Measurements from ENCODE around the gene ACTR10.

Gene ACTR10

DNA sequence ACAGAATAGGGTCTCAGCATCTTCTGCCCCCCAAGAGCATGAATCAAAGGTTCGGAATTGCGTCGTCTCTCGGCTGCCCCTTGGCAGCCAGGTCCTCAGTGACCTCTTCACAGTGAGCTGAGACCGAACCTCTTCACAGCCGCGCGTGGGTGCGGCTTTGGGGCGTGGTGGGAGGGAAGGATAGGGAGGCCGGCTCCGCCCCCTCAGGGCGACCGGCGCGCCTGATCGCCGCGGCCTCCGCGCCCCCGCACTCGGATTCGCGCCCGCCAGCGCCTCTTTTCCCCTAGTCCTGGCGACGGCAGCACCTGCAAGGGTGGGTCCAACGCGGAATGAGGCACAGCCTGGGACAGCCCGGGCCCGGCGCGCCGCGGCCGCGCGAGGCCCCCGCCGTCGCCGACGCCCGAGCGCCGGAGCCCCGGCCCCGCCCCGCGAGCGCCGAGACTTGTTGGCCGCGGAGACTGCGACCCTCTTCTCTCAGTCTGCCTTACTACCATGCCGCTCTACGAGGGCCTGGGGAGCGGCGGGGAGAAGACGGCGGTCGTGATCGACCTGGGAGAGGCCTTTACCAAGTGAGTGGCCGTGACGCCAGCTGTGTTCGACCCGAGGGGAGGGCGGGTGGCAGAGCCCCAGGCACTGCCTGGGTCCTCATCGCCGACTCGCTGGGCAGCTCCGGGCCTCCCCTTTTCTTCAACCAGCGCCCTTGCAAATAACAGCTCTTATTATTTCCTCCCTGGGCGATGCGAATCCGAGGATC lies at the start of gene ACTR10:
Gene ACTR10, plus strand, starts transcription at position 424 of the 754 bp plus-strand sequence. Its CDS starts 69 bp downstream, at position 493.
- Histone ChIP-seq H3K4me1 (peaks cover 10% of the 10 kb centered on the region), H3K4me3 (peak within 1 kb of the TSS; percentile 95), H3K9me3 (no peaks in the 10 kb centered on the region), H3K36me3 (replicated peaks) (no peaks in the 10 kb centered on the region), H3K27me3 (ENCODE audit: low read depth) (no peaks in the 10 kb centered on the region)
- in situ Hi-C loops (cut with MboI; ENCODE audit: low sequenced_read_pairs): no loop called here
- DNase-seq (ENCODE audit: low spot score in 2 of 2): peak; percentile 73 to 93

GRCh38 chr14:58150243-58150805 lies 49.6 kb upstream of the ACTR10 start:
- Histone ChIP-seq H3K9me3 (no peaks in the 10 kb centered on the region), H3K36me3 (replicated peaks) (no peaks in the 10 kb centered on the region), H3K27me3 (ENCODE audit: low read depth) (no peaks in the 10 kb centered on the region), H3K4me3 (no peak overlapping the region), H3K4me1 (peaks cover 21% of the 10 kb centered on the region)
- in situ Hi-C loops (cut with MboI; ENCODE audit: low sequenced_read_pairs): no loop called here
- no peak for DNase-seq (ENCODE audit: low spot score in 2 of 2)

DNA sequence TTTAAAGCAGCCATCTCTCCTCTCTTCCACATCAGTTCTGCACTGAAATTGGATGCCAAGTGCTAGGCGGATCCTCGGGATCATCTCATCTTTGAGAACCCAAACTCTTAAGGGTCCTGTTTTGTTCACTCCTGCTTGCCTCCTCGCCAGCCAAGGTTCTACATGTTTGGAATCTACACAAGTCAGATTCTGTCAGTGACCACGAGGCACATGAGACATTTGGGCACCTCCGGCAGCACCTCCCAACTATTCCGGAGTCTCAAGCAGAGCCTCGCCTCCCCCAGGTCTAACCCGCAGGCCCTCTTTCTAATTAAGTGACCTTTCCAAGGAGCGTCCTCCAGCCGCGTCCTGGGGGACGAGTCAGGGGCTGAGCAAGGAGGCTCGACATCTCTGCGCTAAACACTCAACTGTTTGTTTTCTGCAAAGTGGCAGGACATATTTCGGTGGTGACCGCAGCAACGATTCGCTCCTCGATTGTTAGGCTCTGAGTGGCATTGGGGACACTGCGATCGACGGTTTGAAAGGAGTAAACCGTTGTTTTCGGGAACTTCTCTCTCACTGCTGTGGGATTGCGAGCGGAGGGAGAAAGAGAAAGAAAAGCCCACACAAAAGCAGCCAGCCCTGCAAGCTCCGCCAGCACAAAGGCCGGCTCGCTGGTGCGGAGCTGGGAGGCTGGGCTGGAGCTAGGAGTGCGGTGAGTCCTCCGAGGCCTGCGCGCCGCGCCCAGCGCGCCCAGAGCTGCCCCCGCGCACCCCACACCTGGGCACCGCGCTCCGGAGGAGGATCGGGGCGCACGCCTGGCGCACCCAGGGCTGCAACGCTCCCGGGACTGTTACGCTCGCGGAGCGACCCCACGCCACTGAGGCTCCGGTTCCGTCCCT lies 48.6 kb upstream of the ACTR10 start:
- peaks cover 2% of the 10 kb centered on the region; the same call in 1 of the 2 replicates for H3K9me3 ChIP-seq
- no peaks in the 10 kb centered on the region for H3K36me3 ChIP-seq (replicated peaks)
- H3K4me1 ChIP-seq: peaks cover 21% of the 10 kb centered on the region
- peak in 1 of 2 experiments; percentile 51 for DNase-seq (ENCODE audit: low spot score in 2 of 2)
- H3K4me3 ChIP-seq: peak overlapping the region; percentile 58
- in situ Hi-C loops (cut with MboI; ENCODE audit: low sequenced_read_pairs): no loop called here
- H3K27me3 ChIP-seq (ENCODE audit: low read depth): no peaks in the 10 kb centered on the region

- no peaks in the 10 kb centered on the region for H3K27me3 ChIP-seq (ENCODE audit: low read depth)
- H3K4me3 ChIP-seq: peak within 1 kb of the TSS; percentile 58
- H3K36me3 ChIP-seq (replicated peaks): no peaks in the 10 kb centered on the region
- in situ Hi-C loops (cut with MboI; ENCODE audit: low sequenced_read_pairs): no loop called here
- peaks cover 3% of the 10 kb centered on the region; the same call in 1 of the 2 replicates for H3K9me3 ChIP-seq
- H3K4me1 ChIP-seq: peaks cover 21% of the 10 kb centered on the region
- DNase-seq (ENCODE audit: low spot score in 2 of 2): peak; percentile 85 to 93
Measured at GRCh38 chr14:58152014-58152857, 47.7 kb upstream of the ACTR10 start, which contains the start of gene ARMH4. Gene ARMH4 (minus strand): TSS chr14:58152213. CDS start chr14:58139358, 12,855 bp downstream.

- Histone ChIP-seq H3K9me3 (peaks cover 3% of the 10 kb centered on the region; the same call in 1 of the 2 replicates), H3K27me3 (ENCODE audit: low read depth) (no peaks in the 10 kb centered on the region), H3K4me1 (peaks cover 12% of the 10 kb centered on the region; the same call in 1 of the 2 replicates), H3K4me3 (no peak overlapping the region), H3K36me3 (replicated peaks) (no peaks in the 10 kb centered on the region)
- no peak for DNase-seq (ENCODE audit: low spot score in 2 of 2)
- in situ Hi-C loops (cut with MboI; ENCODE audit: low sequenced_read_pairs): no loop called here
Measured at GRCh38 chr14:58160561-58160960, 39.4 kb upstream of the ACTR10 start.

GRCh38 chr14:58166005-58166983 lies 33.7 kb upstream of the ACTR10 start:
- no peaks in the 10 kb centered on the region for H3K27me3 ChIP-seq (ENCODE audit: low read depth)
- H3K9me3 ChIP-seq: no peaks in the 10 kb centered on the region
- in situ Hi-C loops (cut with MboI; ENCODE audit: low sequenced_read_pairs): no loop called here
- peaks cover 6% of the 10 kb centered on the region for H3K4me1 ChIP-seq
- DNase-seq (ENCODE audit: low spot score in 2 of 2): peak; percentile 75 to 93
- no peak overlapping the region for H3K4me3 ChIP-seq
- H3K36me3 ChIP-seq (replicated peaks): no peaks in the 10 kb centered on the region

GRCh38 chr14:58167057-58167456 lies 32.9 kb upstream of the ACTR10 start:
- in situ Hi-C loops (cut with MboI; ENCODE audit: low sequenced_read_pairs): no loop called here
- DNase-seq (ENCODE audit: low spot score in 2 of 2): no peak

GRCh38 chr14:58167891-58168290 lies 32.1 kb upstream of the ACTR10 start:
- Histone ChIP-seq H3K4me3 (no peak overlapping the region), H3K27me3 (ENCODE audit: low read depth) (no peaks in the 10 kb centered on the region), H3K36me3 (replicated peaks) (no peaks in the 10 kb centered on the region), H3K4me1 (peaks cover 8% of the 10 kb centered on the region), H3K9me3 (no peaks in the 10 kb centered on the region)
- no peak for DNase-seq (ENCODE audit: low spot score in 2 of 2)
- in situ Hi-C loops (cut with MboI; ENCODE audit: low sequenced_read_pairs): no loop called here

More at GRCh38 chr14:58167057-58167456, 32.9 kb upstream of the ACTR10 start:
- H3K36me3 ChIP-seq (replicated peaks): no peaks in the 10 kb centered on the region
- H3K9me3 ChIP-seq: no peaks in the 10 kb centered on the region
- H3K4me3 ChIP-seq: no peak overlapping the region
- H3K4me1 ChIP-seq: peaks cover 8% of the 10 kb centered on the region
- no peaks in the 10 kb centered on the region for H3K27me3 ChIP-seq (ENCODE audit: low read depth)

GRCh38 chr14:58171090-58171489 lies 28.9 kb upstream of the ACTR10 start:
- Histone ChIP-seq H3K36me3 (replicated peaks) (no peaks in the 10 kb centered on the region), H3K4me1 (peaks cover 8% of the 10 kb centered on the region), H3K9me3 (no peaks in the 10 kb centered on the region), H3K27me3 (ENCODE audit: low read depth) (no peaks in the 10 kb centered on the region), H3K4me3 (no peak overlapping the region)
- peak; percentile 81 to 92 for DNase-seq (ENCODE audit: low spot score in 2 of 2)
- in situ Hi-C loops (cut with MboI; ENCODE audit: low sequenced_read_pairs): no loop called here

DNA sequence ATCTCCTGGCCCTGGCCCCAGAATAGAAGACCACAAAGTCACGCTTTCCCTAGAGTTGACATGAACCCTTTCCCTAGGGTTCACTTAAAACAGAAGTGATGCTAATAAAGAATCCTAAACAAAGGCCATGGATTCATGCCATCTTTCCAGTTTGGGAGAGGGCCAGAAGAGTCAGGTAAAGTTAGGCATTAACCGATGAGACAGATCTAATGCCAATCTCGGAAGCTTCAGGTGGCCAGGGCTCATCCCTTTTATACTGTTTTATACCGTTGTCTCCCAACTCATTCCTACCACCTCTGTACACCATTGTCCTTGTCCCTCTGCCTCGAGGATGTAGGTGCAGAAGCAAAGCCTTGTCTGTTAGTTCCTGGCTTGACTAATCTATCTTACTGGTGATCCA lies 22.8 kb upstream of the ACTR10 start:
- Histone ChIP-seq H3K4me1 (no peaks in the 10 kb centered on the region), H3K36me3 (replicated peaks) (no peaks in the 10 kb centered on the region), H3K4me3 (no peak overlapping the region), H3K9me3 (no peaks in the 10 kb centered on the region), H3K27me3 (ENCODE audit: low read depth) (no peaks in the 10 kb centered on the region)
- in situ Hi-C loops (cut with MboI; ENCODE audit: low sequenced_read_pairs): no loop called here
- DNase-seq (ENCODE audit: low spot score in 2 of 2): no peak

GRCh38 chr14:58189176-58189575 lies 10.8 kb upstream of the ACTR10 start:
- Histone ChIP-seq H3K27me3 (ENCODE audit: low read depth) (no peaks in the 10 kb centered on the region), H3K9me3 (no peaks in the 10 kb centered on the region), H3K36me3 (replicated peaks) (no peaks in the 10 kb centered on the region), H3K4me3 (no peak overlapping the region), H3K4me1 (no peaks in the 10 kb centered on the region)
- DNase-seq (ENCODE audit: low spot score in 2 of 2): no peak
- in situ Hi-C loops (cut with MboI; ENCODE audit: low sequenced_read_pairs): no loop called here

All from HAP-1 (cell line).